H1 (cell line): ENCODE measurements around the gene PROM2.

Experiments
- JUND ChIP-seq: IDR thresholded peaks from 2 replicates; pipeline ENCODE4 v1.6.1; 2011; ENCODE audit warnings: mild to moderate bottlenecking, improper control_type of control experiment, low read length
- POLR2A ChIP-seq, 2 experiments: IDR thresholded peaks; 1 replicate in 1 of 2; 2 replicates in 1 of 2; pipeline ENCODE4 v1.6.1; 2011; ENCODE audit warnings: low read depth in 2 of 2, low read length in 2 of 2, mild to moderate bottlenecking in 2 of 2; ENCODE audit errors: control extremely low read depth in 1 of 2
- POLR2AphosphoS5 ChIP-seq: IDR thresholded peaks from 2 replicates; pipeline ENCODE4 v1.6.1; 2011; ENCODE audit warnings: low read depth, low read length
- RAD21 ChIP-seq, 2 experiments: IDR thresholded peaks in 1 of 2; conservative IDR thresholded peaks in 1 of 2; 2 replicates each; pipeline ENCODE4 v1.6.1; 2011; ENCODE audit warnings: low read depth in 2 of 2, low read length in 2 of 2, improper control_type of control experiment in 1 of 2, inconsistent platforms in 1 of 2, mild to moderate bottlenecking in 1 of 2, moderate library complexity in 1 of 2
- RBBP5 ChIP-seq: IDR thresholded peaks from 2 replicates; pipeline ENCODE4 v1.7.1; 2012; ENCODE audit warnings: low read depth, mild to moderate bottlenecking, inconsistent platforms, low read length, moderate library complexity, borderline replicate concordance
- RFX5 ChIP-seq: IDR thresholded peaks from 2 replicates; pipeline ENCODE4 v1.6.1; 2011; ENCODE audit warnings: low read depth, low read length, improper control_type of control experiment, borderline replicate concordance
- SAP30 ChIP-seq: fragments of 300-600 bp; sonication (generic); IDR thresholded peaks from 2 replicates; pipeline ENCODE4 v1.7.1; 2012; ENCODE audit warnings: low read length, moderate library complexity, mild to moderate bottlenecking, inconsistent platforms; ENCODE audit not compliant: insufficient read depth, insufficient replicate concordance
- TAF1 ChIP-seq: IDR thresholded peaks from 2 replicates; pipeline ENCODE4 v1.6.1; 2011; ENCODE audit warnings: mild to moderate bottlenecking, low read depth, low read length
- TF ChIP-seq, protein P1 (sequence below), 3 experiments: IDR thresholded peaks; 1 replicate in 2 of 3; 2 replicates in 1 of 3; pipeline versions ENCODE4 v1.5.1 to v1.6.1; 2011; ENCODE audit warnings: low read length in 3 of 3, mild to moderate bottlenecking in 3 of 3, inconsistent platforms in 2 of 3, low read depth in 1 of 3, moderate library complexity in 1 of 3; ENCODE audit not compliant: insufficient read depth in 1 of 3; ENCODE audit errors: control extremely low read depth in 1 of 3
- TF ChIP-seq, protein P2 (sequence below): IDR thresholded peaks from 2 replicates; pipeline ENCODE4 v1.6.1; 2012; ENCODE audit warnings: inconsistent platforms

DNA sequence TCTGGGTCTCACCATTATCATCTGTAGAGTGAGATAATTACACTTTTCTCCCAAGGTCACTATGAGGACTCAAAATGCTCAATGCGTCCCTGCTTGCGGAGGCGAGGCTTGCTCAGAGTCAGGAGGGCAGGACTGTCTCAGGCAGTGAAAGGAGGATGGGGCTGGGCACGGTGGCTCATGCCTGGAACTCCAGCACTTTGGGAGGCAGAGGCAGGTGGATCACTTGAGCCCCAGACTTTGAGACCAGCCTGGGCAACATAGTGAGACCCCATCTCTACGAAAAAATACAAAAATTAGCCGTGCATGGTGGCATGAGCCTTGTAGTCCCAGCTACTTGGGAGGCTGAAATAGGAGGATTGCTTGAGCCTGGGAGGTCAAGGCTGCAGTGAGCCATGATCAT lies 21.1 kb downstream of the PROM2 start:
- TF ChIP-seq, protein P1, sequence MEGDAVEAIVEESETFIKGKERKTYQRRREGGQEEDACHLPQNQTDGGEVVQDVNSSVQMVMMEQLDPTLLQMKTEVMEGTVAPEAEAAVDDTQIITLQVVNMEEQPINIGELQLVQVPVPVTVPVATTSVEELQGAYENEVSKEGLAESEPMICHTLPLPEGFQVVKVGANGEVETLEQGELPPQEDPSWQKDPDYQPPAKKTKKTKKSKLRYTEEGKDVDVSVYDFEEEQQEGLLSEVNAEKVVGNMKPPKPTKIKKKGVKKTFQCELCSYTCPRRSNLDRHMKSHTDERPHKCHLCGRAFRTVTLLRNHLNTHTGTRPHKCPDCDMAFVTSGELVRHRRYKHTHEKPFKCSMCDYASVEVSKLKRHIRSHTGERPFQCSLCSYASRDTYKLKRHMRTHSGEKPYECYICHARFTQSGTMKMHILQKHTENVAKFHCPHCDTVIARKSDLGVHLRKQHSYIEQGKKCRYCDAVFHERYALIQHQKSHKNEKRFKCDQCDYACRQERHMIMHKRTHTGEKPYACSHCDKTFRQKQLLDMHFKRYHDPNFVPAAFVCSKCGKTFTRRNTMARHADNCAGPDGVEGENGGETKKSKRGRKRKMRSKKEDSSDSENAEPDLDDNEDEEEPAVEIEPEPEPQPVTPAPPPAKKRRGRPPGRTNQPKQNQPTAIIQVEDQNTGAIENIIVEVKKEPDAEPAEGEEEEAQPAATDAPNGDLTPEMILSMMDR (IDR thresholded peaks at IDR 0.05; ENCODE audit: control extremely low read depth in 1 of 3, insufficient read depth in 1 of 3, low read depth in 1 of 3, low read length in 3 of 3), result no peak
- TF ChIP-seq RAD21 (IDR thresholded peaks at IDR 0.05 in 1 of 2, conservative IDR thresholded peaks at IDR 0.05 in 1 of 2; ENCODE audit: low read depth in 2 of 2, low read length in 2 of 2) (no peak), RBBP5 (no peak), JUND (no peak), POLR2A (IDR thresholded peaks at IDR 0.05; ENCODE audit: control extremely low read depth in 1 of 2, low read depth in 2 of 2, low read length in 2 of 2) (no peak), TAF1 (no peak), SAP30 (no peak), POLR2AphosphoS5 (no peak), RFX5 (no peak)
- TF ChIP-seq, protein P2, sequence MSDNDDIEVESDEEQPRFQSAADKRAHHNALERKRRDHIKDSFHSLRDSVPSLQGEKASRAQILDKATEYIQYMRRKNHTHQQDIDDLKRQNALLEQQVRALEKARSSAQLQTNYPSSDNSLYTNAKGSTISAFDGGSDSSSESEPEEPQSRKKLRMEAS, result no peak
